Measurements from ENCODE around the gene CCDC102A.

The CCDC102A gene

GRCh38 chr16:57531635-57532265 lies 4.6 kb downstream of the CCDC102A start:
- TF ChIP-seq CTCF (IDR thresholded peaks at IDR 0.05; ENCODE audit: low read depth, low read length, missing control alignments), result no peak
- no peak overlapping the region for H3K4me3 ChIP-seq (ENCODE audit: low read depth, low read length)
- no peak for DNase-seq (ENCODE audit: low read depth)

- no peak for DNase-seq (ENCODE audit: low read depth)
- no peak for TF ChIP-seq CTCF (IDR thresholded peaks at IDR 0.05; ENCODE audit: low read depth, low read length, missing control alignments)
- H3K4me3 ChIP-seq (ENCODE audit: low read depth, low read length), result no peak overlapping the region
These were observed 5.2 kb downstream of the CCDC102A start for GRCh38 chr16:57531253-57531575.

- H3K4me3 ChIP-seq (ENCODE audit: low read depth, low read length), result no peak overlapping the region
- DNase-seq (ENCODE audit: low read depth), result no peak
- TF ChIP-seq CTCF (IDR thresholded peaks at IDR 0.05; ENCODE audit: low read depth, low read length, missing control alignments), result no peak
These were observed 5.7 kb downstream of the CCDC102A start for GRCh38 chr16:57530522-57531252.

- no peak for TF ChIP-seq CTCF (IDR thresholded peaks at IDR 0.05; ENCODE audit: low read depth, low read length, missing control alignments)
- no peak for DNase-seq (ENCODE audit: low read depth)
- no peak overlapping the region for H3K4me3 ChIP-seq (ENCODE audit: low read depth, low read length)
These were observed 6.3 kb downstream of the CCDC102A start for GRCh38 chr16:57530104-57530521.

- DNase-seq (ENCODE audit: low read depth), result no peak
- no peak overlapping the region for H3K4me3 ChIP-seq (ENCODE audit: low read depth, low read length)
- no peak for TF ChIP-seq CTCF (IDR thresholded peaks at IDR 0.05; ENCODE audit: low read depth, low read length, missing control alignments)
These were observed 6.8 kb downstream of the CCDC102A start for GRCh38 chr16:57529391-57530103.

GRCh38 chr16:57528499-57529390 lies 7.6 kb downstream of the CCDC102A start:
- DNase-seq (ENCODE audit: low read depth), result no peak

More at GRCh38 chr16:57528499-57529390, 7.6 kb downstream of the CCDC102A start:
- no peak for TF ChIP-seq CTCF (IDR thresholded peaks at IDR 0.05; ENCODE audit: low read depth, low read length, missing control alignments)
- no peak overlapping the region for H3K4me3 ChIP-seq (ENCODE audit: low read depth, low read length)

All from GM12864 (cell line).